B cell (primary cell): ENCODE results near the gene CACNA2D3. TPM values are rescaled to one million over a fixed set of nuclear protein-coding genes. Genes with fewer than 3 reads are reported as not detected.

Experiments used
- ATAC-seq: fragments of 200-7000 bp; cut with Tn5 transposase; one replicate; pipeline ENCODE4 v1.10.0; 2021; ENCODE audit warnings: low read depth, mild to moderate bottlenecking, moderate number of reproducible peaks, moderate library complexity
- CTCF ChIA-PET: fragments of 350-600 bp; sonication (Branson Sonifier 250); formaldehyde crosslinking; loops from one replicate; lab custom pipeline; 2021; ENCODE audit warnings: antibody characterized with exemption, inconsistent platforms; lab: Charles Lee
- POLR2A ChIA-PET: fragments of 350-600 bp; sonication (Branson Sonifier 250); formaldehyde crosslinking; loops from one replicate; lab custom pipeline; 2021; ENCODE audit warnings: antibody characterized with exemption; lab: Charles Lee
- DNase-seq: peaks from one replicate; pipeline ENCODE4 v3.0.0; 2013
- H2AFZ ChIP-seq: 2 replicates; pipeline ENCODE4 v1.6.1; 2012; ENCODE audit warnings: mild to moderate bottlenecking, low read depth, low read length; ENCODE audit not compliant: insufficient read depth, poor library complexity, severe bottlenecking
- H3K27ac ChIP-seq, 2 donors: 1 replicate in 1 of 2; 2 replicates in 1 of 2; pipeline ENCODE4 v1.5.1; 2012 to 2013; ENCODE audit warnings: low read length in 2 of 2, mild to moderate bottlenecking in 2 of 2, moderate library complexity in 1 of 2
- H3K27me3 ChIP-seq, 4 experiments: fragments of 200-600 bp in 1 of 4; sonication (generic) in 1 of 4; replicated peaks in 1 of 4; 1 replicate in 2 of 4; 2 replicates in 2 of 4; pipeline versions ENCODE4 v1.6.1 to v1.7.0; 2013 to 2016; ENCODE audit warnings: low read length in 3 of 4, mild to moderate bottlenecking in 2 of 4, mixed read lengths in 1 of 4, moderate library complexity in 1 of 4; ENCODE audit not compliant: insufficient read depth in 4 of 4, control insufficient read depth in 3 of 4; ENCODE audit errors: control extremely low read depth in 1 of 4
- H3K36me3 ChIP-seq, 2 experiments: replicated peaks in 1 of 2; 1 replicate in 1 of 2; 2 replicates in 1 of 2; pipeline versions ENCODE4 v1.6.1 to v1.7.1; 2013; ENCODE audit warnings: low read length in 1 of 2; ENCODE audit not compliant: insufficient read depth in 2 of 2, control insufficient read depth in 1 of 2; ENCODE audit errors: control extremely low read depth in 1 of 2, extremely low read depth in 1 of 2
- H3K4me1 ChIP-seq, 2 donors: fragments of 200-600 bp in 1 of 2; sonication (generic) in 1 of 2; 1 replicate in 1 of 2; 2 replicates in 1 of 2; pipeline versions ENCODE4 v1.5.1 to v1.6.1; 2013 to 2017; ENCODE audit warnings: low read length in 2 of 2; ENCODE audit not compliant: control insufficient read depth in 2 of 2, insufficient read depth in 2 of 2
- H3K4me2 ChIP-seq: replicated peaks from 2 replicates; pipeline ENCODE3; 2012; ENCODE audit warnings: mild to moderate bottlenecking, low read depth, low read length; ENCODE audit not compliant: poor library complexity, severe bottlenecking
- H3K4me3 ChIP-seq, 5 experiments: fragments of 200-600 bp in 1 of 5; sonication (generic) in 1 of 5; 1 replicate in 3 of 5; 2 replicates in 2 of 5; pipeline versions ENCODE4 v1.5.1 to v1.7.0; 2011 to 2016; ENCODE audit warnings: low read length in 4 of 5, mild to moderate bottlenecking in 4 of 5, low read depth in 2 of 5, control low read depth in 1 of 5, moderate library complexity in 1 of 5; ENCODE audit not compliant: insufficient read depth in 1 of 5; ENCODE audit errors: control extremely low read depth in 1 of 5, extremely low read depth in 1 of 5
- H3K79me2 ChIP-seq: fragments of 200-600 bp; sonication (generic); one replicate; pipeline ENCODE4 v1.6.0; 2016; ENCODE audit warnings: low read length; ENCODE audit not compliant: control insufficient read depth, insufficient read depth
- H3K9ac ChIP-seq: fragments of 200-600 bp; sonication (generic); 2 replicates; pipeline ENCODE4 v1.6.1; 2017; ENCODE audit warnings: mild to moderate bottlenecking, low read length, moderate library complexity
- H3K9me3 ChIP-seq, 3 donors: one replicate each; pipeline versions ENCODE4 v1.6.1 to v1.7.1; 2013; ENCODE audit warnings: low read length in 2 of 3; ENCODE audit not compliant: control insufficient read depth in 2 of 3, insufficient read depth in 1 of 3; ENCODE audit errors: control extremely low read depth in 1 of 3
- H4K20me1 ChIP-seq: 2 replicates; pipeline ENCODE4 v1.6.0; 2012; ENCODE audit warnings: mild to moderate bottlenecking, low read length; ENCODE audit not compliant: insufficient read depth, control insufficient read depth, poor library complexity, severe bottlenecking
- H3K27ac Mint-ChIP-seq: one replicate; pipeline ENCODE4 v1.8.0; 2021; ENCODE audit warnings: mixed read lengths
- H3K27me3 Mint-ChIP-seq: one replicate; pipeline ENCODE4 v1.8.0; 2021; ENCODE audit warnings: mixed read lengths
- H3K4me1 Mint-ChIP-seq: one replicate; pipeline ENCODE4 v1.8.0; 2021; ENCODE audit warnings: mixed read lengths
- H3K4me3 Mint-ChIP-seq: one replicate; pipeline ENCODE4 v1.8.0; 2021; ENCODE audit warnings: mixed read lengths
- H3K9me3 Mint-ChIP-seq: one replicate; pipeline ENCODE4 v1.8.0; 2022; ENCODE audit warnings: mixed read lengths; ENCODE audit not compliant: insufficient read depth
- EZH2 ChIP-seq: IDR thresholded peaks from 2 replicates; pipeline ENCODE4 v1.6.1; 2012; ENCODE audit warnings: borderline replicate concordance, low read depth, mild to moderate bottlenecking, moderate library complexity, low read length; ENCODE audit not compliant: insufficient read depth, poor library complexity, severe bottlenecking
- WGBS: methylation state at CpG from one replicate; pipeline ENCODE4 v1.1.5; 2013; ENCODE audit warnings: missing lambda C conversion rate; ENCODE audit not compliant: insufficient coverage; 5-methylcytosine and 5-hydroxymethylcytosine counted together
- intact Hi-C: fragments of 100-400 bp; cut with micrococcal nuclease; formaldehyde crosslinking; loops from one replicate; pipeline ENCODE4 v1.10.0; 2022
- polyA plus RNA-seq: library from polyadenylated mRNA; depleted of rRNA; stranded (reverse); fragments of >200 nt; gene quantifications from 2 replicates; pipeline ENCODE4 v1.2.3, GENCODE V29; 2012
- total RNA-seq, 2 donors: library from RNA; stranded (reverse); fragments of 120-200 nt in 1 of 2; gene quantifications; 1 replicate in 1 of 2; 2 replicates in 1 of 2; pipeline versions ENCODE4 v1.2.3 to v1.2.4, GENCODE V29; 2013 to 2022
- TF ChIP-seq, protein P1 (sequence below): fragments of 200-600 bp; IDR thresholded peaks from one replicate; pipeline ENCODE4 v1.8.0; 2022; ENCODE audit warnings: antibody characterized with exemption, mild to moderate bottlenecking

CACNA2D3 gene
- total and polyA plus RNA-seq, 2 donors (not counting 1 experiment from before 2014, with no cell fraction given): not detected

- H3K79me2 ChIP-seq: no peaks in the 10 kb centered on the region
- no peak overlapping the region for H3K4me2 ChIP-seq
- H3K4me1 ChIP-seq: no peaks in the 10 kb centered on the region
- no peaks in the 10 kb centered on the region for H4K20me1 ChIP-seq
- Mint-ChIP-seq H3K4me3 (no peak overlapping the region), H3K27me3 (peaks cover 4% of the 10 kb centered on the region), H3K4me1 (no peaks in the 10 kb centered on the region), H3K27ac (no peak overlapping the region), H3K9me3 (no peaks in the 10 kb centered on the region)
- H3K27ac ChIP-seq: no peak overlapping the region
- no peak overlapping the region for H3K4me3 ChIP-seq
- peaks cover 0 to 2% (median 0%) of the 10 kb centered on the region in 3 donors for H3K9me3 ChIP-seq
- H3K9ac ChIP-seq: no peak overlapping the region
- no peak overlapping the region for H2AFZ ChIP-seq
- H3K27me3 ChIP-seq: no peaks in the 10 kb centered on the region
- ATAC-seq (no peak), DNase-seq (no peak)
- POLR2A ChIA-PET: no interaction called here
- TF ChIP-seq, protein P1, sequence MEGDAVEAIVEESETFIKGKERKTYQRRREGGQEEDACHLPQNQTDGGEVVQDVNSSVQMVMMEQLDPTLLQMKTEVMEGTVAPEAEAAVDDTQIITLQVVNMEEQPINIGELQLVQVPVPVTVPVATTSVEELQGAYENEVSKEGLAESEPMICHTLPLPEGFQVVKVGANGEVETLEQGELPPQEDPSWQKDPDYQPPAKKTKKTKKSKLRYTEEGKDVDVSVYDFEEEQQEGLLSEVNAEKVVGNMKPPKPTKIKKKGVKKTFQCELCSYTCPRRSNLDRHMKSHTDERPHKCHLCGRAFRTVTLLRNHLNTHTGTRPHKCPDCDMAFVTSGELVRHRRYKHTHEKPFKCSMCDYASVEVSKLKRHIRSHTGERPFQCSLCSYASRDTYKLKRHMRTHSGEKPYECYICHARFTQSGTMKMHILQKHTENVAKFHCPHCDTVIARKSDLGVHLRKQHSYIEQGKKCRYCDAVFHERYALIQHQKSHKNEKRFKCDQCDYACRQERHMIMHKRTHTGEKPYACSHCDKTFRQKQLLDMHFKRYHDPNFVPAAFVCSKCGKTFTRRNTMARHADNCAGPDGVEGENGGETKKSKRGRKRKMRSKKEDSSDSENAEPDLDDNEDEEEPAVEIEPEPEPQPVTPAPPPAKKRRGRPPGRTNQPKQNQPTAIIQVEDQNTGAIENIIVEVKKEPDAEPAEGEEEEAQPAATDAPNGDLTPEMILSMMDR: no peak
- TF ChIP-seq EZH2: no peak
- no peaks in the 10 kb centered on the region for H3K36me3 ChIP-seq
- CTCF ChIA-PET: no interaction called here
- no CpG with 5 or more reads among the region's 1 CpG for WGBS
- intact Hi-C loops: no loop called here
These were observed 885.6 kb downstream of the CACNA2D3 start for GRCh38 chr3:55007971-55008370.

GRCh38 chr3:55009372-55009771 lies 887.0 kb downstream of the CACNA2D3 start:
- Histone ChIP-seq H4K20me1 (no peaks in the 10 kb centered on the region), H3K27ac (no peak overlapping the region), H3K4me1 (no peaks in the 10 kb centered on the region), H2AFZ (no peak overlapping the region), H3K79me2 (no peaks in the 10 kb centered on the region), H3K4me2 (no peak overlapping the region), H3K9me3 (peaks cover 0 to 8% (median 0%) of the 10 kb centered on the region in 3 donors), H3K36me3 (no peaks in the 10 kb centered on the region), H3K27me3 (no peaks in the 10 kb centered on the region), H3K9ac (no peak overlapping the region), H3K4me3 (no peak overlapping the region)
- ATAC-seq: no peak
- intact Hi-C loops: no loop called here
- TF ChIP-seq EZH2: no peak
- TF ChIP-seq, protein P1: no peak
- Mint-ChIP-seq H3K27me3 (peaks cover 4% of the 10 kb centered on the region), H3K27ac (no peak overlapping the region), H3K4me1 (no peaks in the 10 kb centered on the region), H3K9me3 (no peaks in the 10 kb centered on the region), H3K4me3 (no peak overlapping the region)
- WGBS: 87% methylated on average over 4 of the region's 4 CpGs
- ChIA-PET POLR2A (no interaction called here), CTCF (no interaction called here)
- no peak for DNase-seq
